GM19395 (cell line): ENCODE results near the gene MAGI1.

Experiments used
- ATAC-seq: cut with Tn5 transposase; IDR thresholded peaks from one replicate; pipeline ENCODE4 v1.9.1; 2021; ENCODE audit warnings: mild to moderate bottlenecking, moderate library complexity; ENCODE audit not compliant: unreplicated experiment

Gene MAGI1

GRCh38 chr3:65814845-65815578 lies 223.7 kb downstream of the MAGI1 start:
- ATAC-seq: no peak

DNA sequence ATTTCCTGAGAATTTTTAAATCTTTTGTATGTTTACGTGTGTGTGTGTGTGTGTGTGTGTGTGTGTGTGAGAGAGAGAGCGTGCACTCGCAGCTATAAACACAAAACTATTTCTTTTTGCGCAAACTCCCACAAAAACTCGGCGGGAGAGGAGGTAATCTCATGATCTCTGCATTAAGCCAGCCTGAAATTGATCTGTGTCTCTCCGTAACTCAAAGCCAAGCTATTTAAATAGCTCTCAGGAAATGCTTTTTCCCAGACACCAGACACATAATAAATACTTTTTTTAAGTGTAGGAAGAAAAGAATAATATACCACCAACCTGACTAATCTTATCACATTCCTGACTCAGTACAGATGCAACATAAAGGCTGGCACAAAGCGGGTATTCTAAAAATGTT lies 226.8 kb downstream of the MAGI1 start:
- ATAC-seq: no peak

DNA sequence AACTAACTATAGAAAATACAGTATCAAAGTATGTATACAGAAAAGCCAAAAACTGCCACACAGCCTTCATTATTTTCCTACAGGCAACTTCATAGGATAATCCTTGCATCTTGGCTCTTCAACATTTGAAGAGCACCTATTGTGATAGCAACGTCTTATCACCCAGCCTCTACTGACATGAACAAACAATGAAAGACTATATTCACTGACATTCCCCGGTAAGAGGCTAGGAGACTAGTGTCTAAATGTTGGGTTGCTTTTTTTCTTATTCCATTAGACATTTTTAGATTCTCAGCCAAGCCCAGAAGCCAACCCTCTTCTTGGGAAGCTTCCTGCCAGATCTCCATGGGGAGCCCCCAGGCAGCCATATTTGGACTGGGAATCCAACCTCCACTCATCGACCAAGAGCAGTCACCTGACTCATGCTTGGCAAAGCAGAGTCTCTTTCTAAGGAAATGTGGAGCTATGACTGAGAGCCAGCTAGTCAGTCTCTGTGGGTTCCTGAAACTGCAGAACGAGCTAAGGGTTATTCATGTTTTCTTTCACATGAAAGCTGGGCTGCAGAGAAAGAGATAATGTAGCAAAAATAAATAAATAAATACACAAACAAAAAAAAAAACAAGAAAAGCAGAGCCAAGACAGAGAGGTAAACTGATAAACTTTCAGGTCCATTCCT lies 227.5 kb downstream of the MAGI1 start:
- no peak for ATAC-seq

DNA sequence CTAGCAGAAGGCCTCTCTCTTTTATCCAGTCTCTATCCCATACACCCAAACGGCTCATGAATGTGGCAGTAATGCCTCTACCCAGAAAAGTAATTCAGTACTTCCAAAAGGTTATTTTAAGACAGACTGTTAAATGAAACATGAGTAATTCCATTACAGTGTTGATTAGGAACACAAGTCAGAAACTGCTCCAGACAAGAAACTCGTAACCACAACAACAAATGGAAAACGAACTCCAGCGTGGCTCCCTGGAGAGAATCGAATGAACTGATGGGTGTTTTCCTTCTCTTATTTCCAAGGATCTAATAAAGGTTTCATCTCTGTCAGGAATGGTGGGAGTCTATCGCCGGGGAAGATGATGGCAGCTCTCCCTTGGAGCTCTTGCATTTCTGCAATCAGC lies 228.4 kb downstream of the MAGI1 start:
- ATAC-seq: no peak

DNA sequence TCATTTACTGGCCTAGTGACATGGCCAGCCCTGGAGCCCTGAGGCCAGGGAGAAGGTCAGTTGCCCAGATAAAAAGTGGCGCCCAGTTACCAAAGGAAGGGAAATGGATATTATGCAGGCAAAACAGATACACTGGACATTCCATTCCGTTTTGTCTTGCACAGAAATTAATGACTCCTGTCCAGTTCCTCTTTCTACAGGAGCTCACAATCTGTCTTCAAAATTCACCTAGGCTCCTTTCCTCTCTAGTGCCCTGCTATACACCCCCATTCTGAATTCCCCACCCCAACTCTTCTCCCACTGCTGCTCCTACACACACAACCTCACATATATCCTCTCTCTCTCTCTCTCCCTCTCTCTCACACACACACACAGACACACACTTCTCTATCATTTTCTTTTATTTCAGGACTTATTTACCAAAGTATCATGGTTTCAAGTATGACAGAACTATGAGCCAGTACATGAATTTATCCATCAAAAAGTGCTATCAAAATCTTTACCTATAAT lies 229.0 kb downstream of the MAGI1 start:
- no peak for ATAC-seq

- no peak for ATAC-seq
Measured at GRCh38 chr3:65808824-65809223, 229.9 kb downstream of the MAGI1 start.

DNA sequence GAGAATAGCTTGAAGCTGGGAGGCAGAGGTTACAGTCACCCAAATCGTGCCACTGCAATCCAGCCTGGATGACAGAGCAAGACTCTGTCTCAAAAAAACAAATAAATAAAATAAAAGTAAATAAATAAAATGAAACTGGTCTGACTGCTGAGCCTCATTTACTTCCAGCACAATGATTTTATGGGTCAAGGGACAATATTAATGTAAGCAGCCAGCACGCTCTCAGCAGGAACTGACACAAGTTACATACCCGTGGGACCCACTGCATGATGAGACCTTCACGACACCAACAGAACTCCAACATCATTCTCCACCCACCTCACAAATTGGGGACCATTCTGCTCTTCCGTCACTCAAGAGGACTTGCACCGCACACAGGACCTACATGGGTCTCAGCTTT lies 230.3 kb downstream of the MAGI1 start:
- ATAC-seq: no peak

GRCh38 chr3:65807225-65807624 lies 231.5 kb downstream of the MAGI1 start:
- ATAC-seq: no peak

DNA sequence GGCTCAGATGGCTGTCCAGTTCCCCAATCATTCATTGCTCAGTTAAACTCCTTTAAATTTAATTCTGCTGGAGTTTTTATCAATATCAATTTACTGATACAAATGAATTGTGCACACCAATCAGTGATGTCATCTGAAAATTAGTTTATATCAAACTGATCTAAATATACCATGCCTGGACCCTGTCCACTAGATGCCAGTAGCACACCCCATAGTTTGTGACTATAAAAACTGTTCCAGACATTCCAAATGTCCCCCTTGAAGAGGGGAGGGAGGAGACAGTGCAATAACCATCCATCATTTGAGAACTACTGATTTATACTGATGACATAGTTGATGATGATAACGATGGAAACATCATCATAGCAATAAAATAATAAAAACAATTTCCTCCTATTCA lies 232.1 kb downstream of the MAGI1 start:
- ATAC-seq: no peak

- no peak for ATAC-seq
Measured at GRCh38 chr3:65796676-65797075, 242.0 kb downstream of the MAGI1 start.

GRCh38 chr3:65795166-65795565 lies 243.6 kb downstream of the MAGI1 start:
- ATAC-seq: no peak

DNA sequence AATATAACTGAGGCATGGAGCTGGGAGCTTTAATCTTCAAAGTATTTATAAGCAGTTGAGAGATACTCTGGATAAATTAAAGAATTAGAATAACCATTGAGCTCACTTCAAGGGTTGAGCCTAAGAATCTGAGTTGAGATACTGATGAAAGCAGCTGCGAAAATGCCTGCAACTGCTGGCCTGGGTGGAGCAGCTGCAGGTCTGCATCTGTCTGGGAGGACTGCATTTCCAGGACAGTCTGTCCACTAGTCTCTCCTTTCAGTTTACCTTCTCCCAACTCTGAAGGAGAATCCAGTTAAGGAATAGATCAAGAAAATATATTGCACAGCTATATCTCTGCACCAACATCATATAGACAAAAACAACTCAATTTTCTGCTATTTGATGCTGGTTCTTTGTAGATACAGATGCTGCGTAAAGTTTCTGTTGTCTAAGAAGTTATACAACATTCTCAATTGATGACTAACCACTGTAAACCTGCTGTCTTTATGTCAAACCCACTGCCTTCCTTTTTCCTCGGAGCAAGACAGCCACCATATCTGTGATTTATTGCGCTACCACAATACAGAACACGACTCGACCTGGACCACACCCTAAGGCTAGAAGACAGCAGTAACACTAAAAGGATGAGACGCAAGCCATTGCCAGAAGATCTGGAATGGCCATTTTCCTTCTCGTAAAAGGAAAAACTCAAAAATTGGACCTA lies 245.1 kb downstream of the MAGI1 start:
- no peak for ATAC-seq

DNA sequence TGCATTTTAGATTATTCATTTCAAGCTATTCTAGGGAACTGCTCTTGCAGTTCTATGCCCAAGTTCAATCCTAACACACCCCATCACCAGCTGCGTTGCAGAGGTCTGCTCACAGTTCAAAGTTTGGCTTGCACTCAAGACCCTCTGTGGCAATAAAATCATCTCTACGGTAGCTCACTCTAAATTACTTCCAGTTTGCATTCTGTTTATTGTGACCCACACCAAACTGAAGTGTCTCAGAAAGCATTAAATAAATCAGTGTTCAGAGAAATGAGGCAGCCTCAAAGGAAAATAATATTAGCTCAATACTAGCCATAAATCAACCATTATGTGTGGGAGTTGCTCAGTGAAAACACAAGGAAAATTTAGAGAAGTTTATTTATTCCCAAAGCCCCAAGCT lies 250.3 kb downstream of the MAGI1 start:
- ATAC-seq: no peak

DNA sequence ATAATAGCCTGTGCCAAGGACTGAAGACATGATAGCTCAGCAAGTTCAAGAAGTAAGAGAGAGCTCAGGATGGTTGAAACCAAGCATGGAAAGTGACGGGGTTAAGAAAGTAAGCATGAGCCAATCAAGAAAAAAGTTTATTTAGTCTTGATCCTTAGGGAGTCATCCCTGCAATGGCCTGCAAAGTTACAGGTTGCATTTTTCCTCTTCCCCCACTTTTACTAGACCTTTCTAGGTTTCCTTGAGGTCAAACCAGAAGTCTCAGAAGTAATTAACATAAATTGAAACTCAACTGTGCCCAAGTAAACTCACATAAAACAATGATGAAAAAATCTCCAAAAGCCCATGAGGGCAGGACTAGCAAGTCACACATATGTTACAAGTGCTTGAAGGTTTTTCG lies 250.9 kb downstream of the MAGI1 start:
- no peak for ATAC-seq

- ATAC-seq: no peak
Measured at GRCh38 chr3:65787340-65787739, 251.4 kb downstream of the MAGI1 start.

DNA sequence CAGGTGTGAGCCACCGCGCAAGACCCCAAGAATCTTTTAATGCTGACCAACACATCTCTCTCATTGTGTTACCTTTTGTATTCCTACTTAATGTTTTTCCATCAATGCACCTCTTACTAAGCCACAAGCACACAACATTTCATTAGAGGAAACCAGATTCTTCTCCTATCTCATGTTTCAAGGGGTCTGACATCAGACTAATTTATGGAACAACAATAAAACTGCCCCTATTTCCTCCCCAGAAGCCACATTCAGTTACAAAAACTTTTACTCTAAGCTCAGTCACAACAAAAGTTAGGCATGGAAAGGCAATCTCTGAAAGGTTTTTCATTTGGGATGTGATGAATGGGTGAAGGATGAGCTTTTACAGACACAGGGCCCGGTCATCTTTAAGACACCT lies 251.8 kb downstream of the MAGI1 start:
- ATAC-seq: no peak

DNA sequence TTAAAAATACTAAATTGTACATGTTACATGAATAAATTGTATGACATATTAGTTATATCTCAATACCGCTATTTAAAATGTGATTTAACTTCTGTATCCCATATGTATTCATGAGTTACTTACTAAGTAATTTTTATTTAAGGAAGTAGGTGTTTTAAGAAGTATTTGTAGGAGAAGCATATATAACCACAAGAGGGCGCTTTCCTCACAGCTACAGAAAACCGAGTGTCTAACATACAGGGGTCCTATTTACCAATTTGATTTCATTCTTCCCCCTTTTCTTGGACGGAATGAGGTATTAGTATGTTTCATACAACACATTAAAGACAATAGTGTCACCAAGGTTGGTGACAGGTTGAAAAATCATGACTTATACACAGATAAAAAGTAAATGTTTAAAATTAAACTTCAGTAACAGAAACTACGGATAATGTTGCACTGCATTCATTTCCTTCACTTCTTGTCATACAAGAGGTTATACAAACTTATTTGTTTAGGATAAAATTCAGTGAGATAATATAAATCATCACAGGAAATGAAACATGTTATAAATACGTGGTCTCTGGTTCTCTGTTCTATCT lies 253.6 kb downstream of the MAGI1 start:
- no peak for ATAC-seq

DNA sequence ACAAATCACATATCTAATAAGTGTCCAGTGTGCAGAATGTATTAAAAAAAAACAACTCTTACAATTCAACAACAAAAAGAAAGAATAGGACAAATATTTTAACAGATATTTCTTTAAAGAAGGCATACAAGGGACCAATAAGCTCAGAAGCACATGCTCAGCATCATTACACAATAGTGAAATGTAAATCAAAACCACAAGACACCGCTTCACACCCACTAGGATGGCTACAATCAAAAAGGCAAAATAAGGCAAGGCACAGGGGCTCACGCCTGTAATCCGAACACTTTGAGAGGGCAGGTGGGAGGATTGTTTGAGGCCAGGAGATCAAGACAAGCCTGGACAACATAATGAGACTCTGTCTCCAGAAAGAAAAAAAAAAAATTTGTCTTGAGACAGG lies 255.6 kb downstream of the MAGI1 start:
- ATAC-seq: no peak

DNA sequence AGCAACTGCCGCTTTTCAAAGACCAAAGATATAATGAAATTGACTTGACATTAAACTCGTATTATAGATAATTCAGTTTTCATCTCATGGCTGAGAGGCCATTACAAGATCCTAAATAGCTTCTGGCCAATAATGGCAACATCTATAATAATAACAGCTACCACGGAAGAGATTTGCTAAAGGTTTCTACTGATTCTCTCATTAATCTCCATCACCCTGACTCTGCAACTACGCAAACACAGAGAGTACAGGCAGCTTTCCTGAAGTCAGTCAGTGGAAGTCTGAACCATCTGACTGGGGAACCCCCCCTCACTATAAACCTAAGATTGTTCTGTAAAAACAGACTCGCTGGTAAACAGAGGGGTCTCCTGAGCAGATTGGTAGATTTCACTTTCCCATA lies 257.1 kb downstream of the MAGI1 start:
- ATAC-seq: no peak

DNA sequence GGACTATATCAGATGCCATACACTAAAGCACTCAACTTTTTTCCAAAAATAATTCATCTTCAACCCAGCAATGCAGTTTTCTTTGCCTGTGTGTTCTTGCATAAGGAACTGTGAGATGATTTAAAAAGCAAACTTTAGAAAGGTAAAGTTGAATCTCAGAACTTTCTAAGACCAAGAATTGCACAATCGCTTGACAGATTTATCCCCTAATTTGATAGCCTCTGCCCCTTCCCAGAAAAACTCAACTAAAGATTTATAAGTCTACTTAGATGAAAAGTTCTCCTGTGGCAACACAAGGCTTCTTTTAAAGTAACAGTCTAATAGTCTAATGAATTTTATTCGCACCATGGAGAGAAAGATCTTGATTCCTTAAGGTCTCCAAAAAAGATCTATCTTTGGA lies 259.3 kb downstream of the MAGI1 start:
- no peak for ATAC-seq

DNA sequence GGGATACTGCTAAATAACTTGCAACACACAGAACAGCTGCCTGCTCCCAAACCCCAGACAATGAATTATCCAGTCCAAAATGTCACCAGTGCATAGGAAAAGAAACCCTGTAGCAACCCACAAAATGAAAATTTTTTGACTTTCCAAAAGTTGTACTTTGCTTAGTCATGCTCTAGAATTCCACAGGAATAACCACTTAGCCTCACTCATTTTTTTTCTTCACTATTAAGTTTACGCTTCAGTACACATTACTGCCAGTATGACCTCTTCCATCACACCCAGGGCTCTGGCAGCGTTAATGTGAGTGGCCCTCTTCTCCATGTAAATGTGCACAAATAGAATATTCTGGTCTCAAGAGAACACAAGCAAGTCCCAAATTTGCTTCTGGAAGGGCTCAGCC lies 259.8 kb downstream of the MAGI1 start:
- no peak for ATAC-seq

- ATAC-seq: no peak
Measured at GRCh38 chr3:65777050-65777449, 261.7 kb downstream of the MAGI1 start.
